A549 (cell line): Measurements from ENCODE around the gene RPH3AL. TPM values are rescaled to one million over a fixed set of nuclear protein-coding genes. Genes with fewer than 3 reads are reported as not detected.
A peak's percentile ranks its signal among the peaks of the same experiment; 100 is the strongest.

Experiments
- ATAC-seq, 2 experiments: fragments of 200-7000 bp in 1 of 2; fragments of >200 bp in 1 of 2; cut with Nextera tagmentation in 1 of 2; cut with Tn5 transposase in 1 of 2; 3 replicates each; pipeline versions ENCODE4 v1.8.0 to v1.9.1; 2018 to 2020; ENCODE audit warnings: mild to moderate bottlenecking in 1 of 2, moderate library complexity in 1 of 2
- CTCF ChIA-PET: fragments of 300-600 bp; sonication (Branson Sonifier 250); formaldehyde crosslinking; extraction: SDS; loops from one replicate; lab custom pipeline; 2021; ENCODE audit warnings: antibody characterized with exemption, inconsistent platforms; lab: Yijun Ruan, JAX
- POLR2A ChIA-PET: fragments of 350-600 bp; formaldehyde crosslinking; extraction: SDS; loops from one replicate; lab custom pipeline; 2021; ENCODE audit warnings: antibody characterized with exemption, inconsistent platforms; lab: Yijun Ruan, JAX
- DNase-seq, 2 experiments: peaks; one replicate each; pipeline versions ENCODE4 v3.0.0 to v3.0.0-alpha.2; 2011 to 2016; ENCODE audit warnings: low read depth in 1 of 2, low spot score in 1 of 2
- FAIRE-seq: peaks from 2 replicates; lab custom pipeline; 2011; peaks lifted over from hg19 to GRCh38; lab: Jason Lieb, UNC
- H3K27ac ChIP-seq, 2 experiments: fragments of >200 bp; sonication (Bioruptor Twin); formaldehyde crosslinking; 3 replicates each; pipeline ENCODE4 v1.5.1; 2016 to 2017
- H3K4me1 ChIP-seq: fragments of >200 bp; sonication (Bioruptor Twin); formaldehyde crosslinking; 3 replicates; pipeline ENCODE4 v1.6.1; 2016
- H3K4me2 ChIP-seq: fragments of >200 bp; sonication (Bioruptor Twin); formaldehyde crosslinking; 3 replicates; pipeline ENCODE4 v1.6.1; 2016
- H3K4me3 ChIP-seq: fragments of >200 bp; sonication (Bioruptor Twin); formaldehyde crosslinking; 3 replicates; pipeline ENCODE4 v1.5.1; 2016
- H3K9me3 ChIP-seq: fragments of >200 bp; sonication (Bioruptor Twin); formaldehyde crosslinking; 3 replicates; pipeline ENCODE4 v1.6.1; 2016
- CBX2 ChIP-seq: fragments of 200-600 bp; sonication (generic); IDR thresholded peaks from 2 replicates; pipeline ENCODE4 v1.6.1; 2016; ENCODE audit warnings: low read depth, mild to moderate bottlenecking, borderline replicate concordance
- EHF ChIP-seq: fragments of 250-450 bp; sonication (Bioruptor Pico); IDR thresholded peaks from 2 replicates; pipeline ENCODE4 v1.5.0; 2020; ENCODE audit warnings: mild to moderate bottlenecking
- EP300 ChIP-seq, 2 experiments: fragments of >200 bp; sonication (Bioruptor Twin); formaldehyde crosslinking; IDR thresholded peaks; 2 replicates in 1 of 2; 3 replicates in 1 of 2; pipeline ENCODE4 v1.6.1; 2016 to 2017
- ESRRA ChIP-seq: fragments of 150-350 bp; IDR thresholded peaks from 2 replicates; pipeline ENCODE4 v1.6.1; 2014; ENCODE audit warnings: mild to moderate bottlenecking, low read length, borderline replicate concordance
- HDAC2 ChIP-seq: fragments of 200-600 bp; sonication (generic); IDR thresholded peaks from 2 replicates; pipeline ENCODE4 v1.6.1; 2016
- HOXB5 ChIP-seq: fragments of 250-450 bp; sonication (Bioruptor Pico); IDR thresholded peaks from 2 replicates; pipeline ENCODE4 v1.5.0; 2020; ENCODE audit warnings: mild to moderate bottlenecking, moderate library complexity
- JUNB ChIP-seq: fragments of >200 bp; sonication (Bioruptor Twin); formaldehyde crosslinking; IDR thresholded peaks from 2 replicates; pipeline ENCODE4 v1.6.1; 2016
- KDM1A ChIP-seq: fragments of 200-600 bp; sonication (generic); IDR thresholded peaks from 2 replicates; pipeline ENCODE4 v1.6.1; 2016; ENCODE audit warnings: low read depth, mild to moderate bottlenecking
- KDM5A ChIP-seq: fragments of 200-600 bp; sonication (generic); IDR thresholded peaks from 2 replicates; pipeline ENCODE4 v1.6.1; 2016; ENCODE audit warnings: antibody characterized with exemption, mild to moderate bottlenecking
- MAFK ChIP-seq: fragments of 450-650 bp; IDR thresholded peaks from 2 replicates; pipeline ENCODE4 v1.6.1; 2014; ENCODE audit not compliant: partially characterized antibody
- NFE2L2 ChIP-seq: fragments of 150-350 bp; conservative IDR thresholded peaks from 2 replicates; pipeline ENCODE4 v1.6.1; 2014; ENCODE audit warnings: low read length
- NPAS2 ChIP-seq: fragments of 250-450 bp; sonication (Bioruptor Pico); IDR thresholded peaks from 2 replicates; pipeline ENCODE4 v1.8.0; 2022; ENCODE audit warnings: mild to moderate bottlenecking, moderate library complexity, borderline replicate concordance
- PHF8 ChIP-seq: fragments of 200-600 bp; sonication (generic); IDR thresholded peaks from 2 replicates; pipeline ENCODE4 v1.6.1; 2016; ENCODE audit warnings: low read depth, mild to moderate bottlenecking, antibody characterized with exemption, moderate library complexity, borderline replicate concordance
- POLR2A ChIP-seq: IDR thresholded peaks from 2 replicates; pipeline ENCODE4 v1.6.1; 2012; ENCODE audit warnings: mild to moderate bottlenecking, low read length
- RAD21 ChIP-seq, 2 experiments: fragments of >200 bp in 1 of 2; sonication (Bioruptor Twin) in 1 of 2; formaldehyde crosslinking in 1 of 2; IDR thresholded peaks in 1 of 2; conservative IDR thresholded peaks in 1 of 2; 2 replicates in 1 of 2; 3 replicates in 1 of 2; pipeline ENCODE4 v1.6.1; 2012 to 2018; ENCODE audit warnings: inconsistent platforms in 1 of 2
- RARB ChIP-seq: fragments of 250-450 bp; sonication (Bioruptor Pico); IDR thresholded peaks from 2 replicates; pipeline ENCODE4 v1.8.0; 2021; ENCODE audit warnings: mild to moderate bottlenecking, moderate library complexity
- RFX5 ChIP-seq: fragments of 450-650 bp; IDR thresholded peaks from 2 replicates; pipeline ENCODE4 v1.7.1; 2014; ENCODE audit warnings: antibody characterized with exemption, mild to moderate bottlenecking, moderate library complexity
- RNF2 ChIP-seq: fragments of 200-600 bp; sonication (generic); IDR thresholded peaks from 2 replicates; pipeline ENCODE4 v1.6.1; 2016; ENCODE audit warnings: low read depth, mild to moderate bottlenecking, antibody characterized with exemption, moderate library complexity, borderline replicate concordance
- TFCP2L1 ChIP-seq: fragments of 250-450 bp; sonication (Bioruptor Pico); IDR thresholded peaks from 2 replicates; pipeline ENCODE4 v1.5.0; 2021; ENCODE audit warnings: mild to moderate bottlenecking
- ZC3H11A ChIP-seq: fragments of 450-650 bp; IDR thresholded peaks from 2 replicates; pipeline ENCODE4 v1.6.1; 2014; ENCODE audit warnings: antibody characterized with exemption, mild to moderate bottlenecking
- ZFP36 ChIP-seq: fragments of 450-650 bp; IDR thresholded peaks from 2 replicates; pipeline ENCODE4 v1.6.1; 2014; ENCODE audit warnings: borderline replicate concordance; ENCODE audit not compliant: partially characterized antibody
- ZSCAN20 ChIP-seq: fragments of 250-450 bp; sonication (Bioruptor Pico); IDR thresholded peaks from 2 replicates; pipeline ENCODE4 v1.8.0; 2022; ENCODE audit warnings: mild to moderate bottlenecking, moderate library complexity
- WGBS: methylation state at CpG from one replicate; pipeline ENCODE4 v1.1.6; 2017; ENCODE audit errors: missing lambda C conversion rate; 5-methylcytosine and 5-hydroxymethylcytosine counted together
- polyA plus RNA-seq, 4 experiments: library from polyadenylated mRNA; depleted of rRNA in 3 of 4; stranded (reverse); fragments of >200 nt; fragmentation: RNase III in 1 of 4; extraction: RNeasy Plus Mini Kit Qiagen cat#74134 plus additional on column Dnase treatment in 1 of 4; gene quantifications; 2 replicates in 3 of 4; 3 replicates in 1 of 4; pipeline ENCODE4 v1.2.3, GENCODE V29; 2011 to 2017
- TF ChIP-seq, protein P1 (sequence below): IDR thresholded peaks from 2 replicates; pipeline ENCODE4 v1.6.1; 2012
- TF ChIP-seq, protein P2 (sequence below): fragments of 200-600 bp; sonication (generic); IDR thresholded peaks from 2 replicates; pipeline ENCODE4 v1.6.1; 2016; ENCODE audit warnings: antibody characterized with exemption, mild to moderate bottlenecking, moderate library complexity
- TF ChIP-seq, protein P3 (sequence below): fragments of 250-450 bp; sonication (Bioruptor Pico); IDR thresholded peaks from 2 replicates; pipeline ENCODE4 v1.5.0; 2021; ENCODE audit warnings: mild to moderate bottlenecking, moderate library complexity, borderline replicate concordance
- TF ChIP-seq, protein P4 (sequence below): fragments of >200 bp; sonication (Bioruptor Twin); formaldehyde crosslinking; IDR thresholded peaks from 3 replicates; pipeline ENCODE4 v1.5.1; 2016

The RPH3AL gene
- polyA plus RNA-seq, 2 of the 4 experiments (the other 2 are of a cell fraction) = 23.3 to 31.1 TPM

DNA sequence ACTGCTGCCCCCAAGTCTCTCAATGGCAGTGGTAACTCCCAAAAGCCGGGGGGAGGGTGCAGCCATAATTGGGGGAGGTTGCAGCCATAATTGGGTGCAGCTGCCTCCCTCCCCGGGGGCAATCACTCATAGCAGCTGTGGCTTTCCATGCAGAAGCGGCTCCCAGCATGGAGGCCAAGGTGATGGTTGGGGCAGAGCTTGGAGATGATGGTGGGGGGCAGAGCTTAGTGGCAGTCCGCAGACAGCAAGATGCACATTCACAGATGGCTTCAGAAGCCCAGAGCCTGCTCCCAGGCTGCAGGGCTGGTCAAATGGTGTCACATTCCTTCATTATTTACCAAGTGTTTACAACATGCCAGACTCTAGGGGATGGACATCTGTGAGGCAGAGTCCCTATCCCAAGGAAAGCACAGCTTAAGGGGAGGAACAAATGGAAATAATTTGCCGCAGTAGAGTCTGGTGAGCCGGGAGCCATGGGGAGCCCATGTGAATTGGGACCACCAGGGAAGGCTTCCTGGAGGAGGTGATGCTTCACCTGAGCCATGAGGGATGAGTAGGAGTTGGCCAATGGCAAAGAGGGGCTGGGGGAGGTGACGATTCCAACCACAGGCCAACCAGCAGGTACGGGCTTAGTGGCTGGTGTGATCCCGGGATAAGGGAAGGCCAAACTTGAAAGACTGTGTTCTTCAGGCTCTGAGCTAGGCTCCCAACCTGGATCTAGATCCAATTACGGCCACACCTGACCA lies 179.3 kb downstream of the RPH3AL start:
- CTCF ChIA-PET = interaction anchor here (0.7 to 5.3 kb wide), 5 partner anchors 10 to 213 kb away, joined by 3 to 44 read pairs (median 3); no protein-coding TSS in a partner anchor
- Histone ChIP-seq H3K9me3 (no peaks in the 10 kb centered on the region), H3K4me1 (no peaks in the 10 kb centered on the region), H3K4me2 (no peak overlapping the region), H3K4me3 (no peak overlapping the region), H3K27ac (no peak overlapping the region)
- TF ChIP-seq EP300 (IDR thresholded peaks at IDR 0.05) (no peak), ZFP36 (peak; percentile 68)
- FAIRE-seq = no peak
- no peak for DNase-seq
- POLR2A ChIA-PET = no interaction called here
- WGBS = 72% methylated on average over 10 of the region's 10 CpGs
- ATAC-seq = no peak

DNA sequence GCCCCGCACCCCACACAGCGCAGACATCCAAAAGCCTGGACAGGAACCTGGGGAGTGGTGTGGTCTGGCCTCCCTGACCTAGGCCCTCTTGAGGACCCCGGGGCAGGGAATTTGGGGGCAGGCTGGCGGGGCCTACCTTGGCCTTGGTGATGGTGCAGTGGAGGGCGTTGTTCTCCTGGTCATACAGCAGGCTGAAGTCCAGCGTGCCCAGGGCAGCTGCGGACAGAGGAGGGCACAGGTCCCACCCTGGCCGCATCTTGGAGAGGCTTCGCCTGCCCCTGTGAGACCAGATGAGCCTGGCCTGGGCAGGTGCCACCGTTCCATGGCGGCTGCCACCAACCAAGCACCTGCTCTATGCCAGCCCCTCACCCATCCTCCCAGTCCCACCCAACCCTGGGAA lies 180.2 kb downstream of the RPH3AL start:
- no peak overlapping the region for H3K27ac ChIP-seq
- TF ChIP-seq KDM1A = no peak
- TF ChIP-seq RARB (CRISPR knock-in tag) = no peak
- TF ChIP-seq NPAS2 (CRISPR knock-in tag) = no peak
- TF ChIP-seq KDM5A = no peak
- no peak for TF ChIP-seq ESRRA
- no peak for TF ChIP-seq EHF (CRISPR knock-in tag)
- TF ChIP-seq JUNB = no peak
- TF ChIP-seq RFX5 = no peak
- no peak for TF ChIP-seq ZC3H11A
- TF ChIP-seq, protein P1, sequence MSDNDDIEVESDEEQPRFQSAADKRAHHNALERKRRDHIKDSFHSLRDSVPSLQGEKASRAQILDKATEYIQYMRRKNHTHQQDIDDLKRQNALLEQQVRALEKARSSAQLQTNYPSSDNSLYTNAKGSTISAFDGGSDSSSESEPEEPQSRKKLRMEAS = no peak
- H3K9me3 ChIP-seq = no peaks in the 10 kb centered on the region
- no peak overlapping the region for H3K4me2 ChIP-seq
- ChIA-PET CTCF (no interaction called here), POLR2A (no interaction called here)
- no peaks in the 10 kb centered on the region for H3K4me1 ChIP-seq
- peak in 1 of 2 experiments; percentile 8; a peak in 1 of 6 replicates for ATAC-seq
- H3K4me3 ChIP-seq = no peak overlapping the region
- no peak for FAIRE-seq
- 79% methylated on average over 11 of the region's 11 CpGs for WGBS
- no peak for DNase-seq

DNA sequence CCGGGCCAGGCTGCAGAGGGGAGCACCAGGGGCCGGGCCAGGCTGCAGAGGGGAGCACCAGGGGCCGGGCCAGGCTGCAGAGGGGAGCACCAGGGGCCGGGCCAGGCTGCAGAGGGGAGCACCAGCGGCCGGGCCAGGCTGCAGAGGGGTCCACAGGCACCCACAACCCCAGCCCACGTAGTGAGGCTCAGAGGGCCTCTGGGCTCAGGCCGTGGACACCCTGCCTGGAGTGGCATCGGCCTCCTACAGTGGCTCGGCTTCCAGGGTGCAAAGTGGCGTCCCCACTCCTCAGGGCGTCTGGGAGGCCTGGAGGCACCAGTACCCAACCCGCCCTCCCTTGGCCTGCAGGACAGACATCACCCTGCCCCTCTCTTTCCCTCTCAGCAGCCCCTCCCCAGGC lies 180.7 kb downstream of the RPH3AL start:
- Histone ChIP-seq H3K4me3 (no peak overlapping the region), H3K9me3 (no peaks in the 10 kb centered on the region), H3K4me1 (no peaks in the 10 kb centered on the region), H3K4me2 (no peak overlapping the region)
- ChIA-PET POLR2A (no interaction called here), CTCF (no interaction called here)
- no peak for DNase-seq
- TF ChIP-seq TFCP2L1 (CRISPR knock-in tag) (no peak), POLR2A (no peak), RNF2 (no peak), RAD21 (conservative IDR thresholded peaks at IDR 0.05 in 1 of 2, IDR thresholded peaks at IDR 0.05 in 1 of 2) (no peak), HDAC2 (no peak), NFE2L2 (no peak), PHF8 (no peak), MAFK (no peak), ZFP36 (no peak), RARB (CRISPR knock-in tag) (no peak), ZSCAN20 (CRISPR knock-in tag) (no peak), CBX2 (no peak), KDM5A (no peak), JUNB (no peak), EP300 (IDR thresholded peaks at IDR 0.05) (no peak), HOXB5 (CRISPR knock-in tag) (no peak)
- TF ChIP-seq, protein P1 = no peak
- TF ChIP-seq, protein P2, sequence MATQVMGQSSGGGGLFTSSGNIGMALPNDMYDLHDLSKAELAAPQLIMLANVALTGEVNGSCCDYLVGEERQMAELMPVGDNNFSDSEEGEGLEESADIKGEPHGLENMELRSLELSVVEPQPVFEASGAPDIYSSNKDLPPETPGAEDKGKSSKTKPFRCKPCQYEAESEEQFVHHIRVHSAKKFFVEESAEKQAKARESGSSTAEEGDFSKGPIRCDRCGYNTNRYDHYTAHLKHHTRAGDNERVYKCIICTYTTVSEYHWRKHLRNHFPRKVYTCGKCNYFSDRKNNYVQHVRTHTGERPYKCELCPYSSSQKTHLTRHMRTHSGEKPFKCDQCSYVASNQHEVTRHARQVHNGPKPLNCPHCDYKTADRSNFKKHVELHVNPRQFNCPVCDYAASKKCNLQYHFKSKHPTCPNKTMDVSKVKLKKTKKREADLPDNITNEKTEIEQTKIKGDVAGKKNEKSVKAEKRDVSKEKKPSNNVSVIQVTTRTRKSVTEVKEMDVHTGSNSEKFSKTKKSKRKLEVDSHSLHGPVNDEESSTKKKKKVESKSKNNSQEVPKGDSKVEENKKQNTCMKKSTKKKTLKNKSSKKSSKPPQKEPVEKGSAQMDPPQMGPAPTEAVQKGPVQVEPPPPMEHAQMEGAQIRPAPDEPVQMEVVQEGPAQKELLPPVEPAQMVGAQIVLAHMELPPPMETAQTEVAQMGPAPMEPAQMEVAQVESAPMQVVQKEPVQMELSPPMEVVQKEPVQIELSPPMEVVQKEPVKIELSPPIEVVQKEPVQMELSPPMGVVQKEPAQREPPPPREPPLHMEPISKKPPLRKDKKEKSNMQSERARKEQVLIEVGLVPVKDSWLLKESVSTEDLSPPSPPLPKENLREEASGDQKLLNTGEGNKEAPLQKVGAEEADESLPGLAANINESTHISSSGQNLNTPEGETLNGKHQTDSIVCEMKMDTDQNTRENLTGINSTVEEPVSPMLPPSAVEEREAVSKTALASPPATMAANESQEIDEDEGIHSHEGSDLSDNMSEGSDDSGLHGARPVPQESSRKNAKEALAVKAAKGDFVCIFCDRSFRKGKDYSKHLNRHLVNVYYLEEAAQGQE = no peak
- TF ChIP-seq, protein P3, sequence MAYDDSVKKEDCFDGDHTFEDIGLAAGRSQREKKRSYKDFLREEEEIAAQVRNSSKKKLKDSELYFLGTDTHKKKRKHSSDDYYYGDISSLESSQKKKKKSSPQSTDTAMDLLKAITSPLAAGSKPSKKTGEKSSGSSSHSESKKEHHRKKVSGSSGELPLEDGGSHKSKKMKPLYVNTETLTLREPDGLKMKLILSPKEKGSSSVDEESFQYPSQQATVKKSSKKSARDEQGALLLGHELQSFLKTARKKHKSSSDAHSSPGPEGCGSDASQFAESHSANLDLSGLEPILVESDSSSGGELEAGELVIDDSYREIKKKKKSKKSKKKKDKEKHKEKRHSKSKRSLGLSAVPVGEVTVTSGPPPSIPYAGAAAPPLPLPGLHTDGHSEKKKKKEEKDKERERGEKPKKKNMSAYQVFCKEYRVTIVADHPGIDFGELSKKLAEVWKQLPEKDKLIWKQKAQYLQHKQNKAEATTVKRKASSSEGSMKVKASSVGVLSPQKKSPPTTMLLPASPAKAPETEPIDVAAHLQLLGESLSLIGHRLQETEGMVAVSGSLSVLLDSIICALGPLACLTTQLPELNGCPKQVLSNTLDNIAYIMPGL (CRISPR knock-in tag) = no peak
- TF ChIP-seq, protein P4, sequence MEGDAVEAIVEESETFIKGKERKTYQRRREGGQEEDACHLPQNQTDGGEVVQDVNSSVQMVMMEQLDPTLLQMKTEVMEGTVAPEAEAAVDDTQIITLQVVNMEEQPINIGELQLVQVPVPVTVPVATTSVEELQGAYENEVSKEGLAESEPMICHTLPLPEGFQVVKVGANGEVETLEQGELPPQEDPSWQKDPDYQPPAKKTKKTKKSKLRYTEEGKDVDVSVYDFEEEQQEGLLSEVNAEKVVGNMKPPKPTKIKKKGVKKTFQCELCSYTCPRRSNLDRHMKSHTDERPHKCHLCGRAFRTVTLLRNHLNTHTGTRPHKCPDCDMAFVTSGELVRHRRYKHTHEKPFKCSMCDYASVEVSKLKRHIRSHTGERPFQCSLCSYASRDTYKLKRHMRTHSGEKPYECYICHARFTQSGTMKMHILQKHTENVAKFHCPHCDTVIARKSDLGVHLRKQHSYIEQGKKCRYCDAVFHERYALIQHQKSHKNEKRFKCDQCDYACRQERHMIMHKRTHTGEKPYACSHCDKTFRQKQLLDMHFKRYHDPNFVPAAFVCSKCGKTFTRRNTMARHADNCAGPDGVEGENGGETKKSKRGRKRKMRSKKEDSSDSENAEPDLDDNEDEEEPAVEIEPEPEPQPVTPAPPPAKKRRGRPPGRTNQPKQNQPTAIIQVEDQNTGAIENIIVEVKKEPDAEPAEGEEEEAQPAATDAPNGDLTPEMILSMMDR = no peak
- TF ChIP-seq, all 56 proteins: peak for 0
- FAIRE-seq (no peak), ATAC-seq (0 out of 6 replicates have a peak, but pooled peaks of 1 of the 2 experiments have one; percentile 23)
- no peak overlapping the region for H3K27ac ChIP-seq
- WGBS = 89% methylated on average over 6 of the region's 13 CpGs
